HUDEP-2 (cell line): Measurements from ENCODE around the gene MYMK.

Source experiments
- DNase-seq, 76 experiments: peaks; one replicate each; lab custom pipeline; 2025; ENCODE audit not compliant: unreplicated experiment in 76 of 76; lab: John Stamatoyannopoulos, UW

The MYMK gene

GRCh38 chr9:133558191-133559126, 33.7 kb upstream of the MYMK start:
- peak in 30 of 76 experiments; percentile 7 to 49 (median 26) for DNase-seq

GRCh38 chr9:133557581-133557980, 32.8 kb upstream of the MYMK start:
- no peak for DNase-seq

- DNase-seq = no peak
Observed at GRCh38 chr9:133556354-133556753, 31.6 kb upstream of the MYMK start.

GRCh38 chr9:133554729-133555128, 30.0 kb upstream of the MYMK start:
- DNase-seq = no peak

- no peak for DNase-seq
Observed at GRCh38 chr9:133553973-133554713, 29.4 kb upstream of the MYMK start.

- DNase-seq = no peak
Observed at GRCh38 chr9:133553123-133553522, 28.4 kb upstream of the MYMK start.

GRCh38 chr9:133552236-133552635, 27.5 kb upstream of the MYMK start:
- no peak for DNase-seq

- DNase-seq = no peak
Observed at GRCh38 chr9:133551446-133551845, 26.7 kb upstream of the MYMK start.

GRCh38 chr9:133547116-133547515, 22.4 kb upstream of the MYMK start:
- DNase-seq = no peak

GRCh38 chr9:133546287-133546680, 21.5 kb upstream of the MYMK start:
- no peak for DNase-seq

GRCh38 chr9:133545494-133546286, 20.9 kb upstream of the MYMK start:
- DNase-seq = no peak

GRCh38 chr9:133543772-133544467, 19.2 kb upstream of the MYMK start:
- DNase-seq = peak in 72 of 76 experiments; percentile 37 to 87 (median 73)

- peak in 29 of 76 experiments; percentile 9 to 59 (median 26) for DNase-seq
Observed at GRCh38 chr9:133542002-133542401, 17.2 kb upstream of the MYMK start.

- peak in 2 of 76 experiments; percentile 20 to 23 for DNase-seq
Observed at GRCh38 chr9:133540698-133541025, 15.9 kb upstream of the MYMK start.

- no peak for DNase-seq
Observed at GRCh38 chr9:133539991-133540697, 15.4 kb upstream of the MYMK start.

- peak in 5 of 76 experiments; percentile 12 to 39 (median 34) for DNase-seq
Observed at GRCh38 chr9:133538851-133539833, 14.4 kb upstream of the MYMK start.

- DNase-seq = no peak
Observed at GRCh38 chr9:133538176-133538575, 13.4 kb upstream of the MYMK start.

GRCh38 chr9:133537257-133537656, 12.5 kb upstream of the MYMK start:
- DNase-seq = no peak

GRCh38 chr9:133536536-133536935, 11.8 kb upstream of the MYMK start:
- no peak for DNase-seq
